Fibroblast of lung (primary cell): ENCODE results near the gene MSMB.

Source experiments
- EZH2 ChIP-seq: IDR thresholded peaks from 2 replicates; pipeline ENCODE4 v1.5.1; 2012; ENCODE audit warnings: low read length, control low read depth, mild to moderate bottlenecking; ENCODE audit errors: missing control alignments
- TF ChIP-seq, protein P1 (sequence below), 2 donors: IDR thresholded peaks in 1 of 2; conservative IDR thresholded peaks in 1 of 2; 1 replicate in 1 of 2; 2 replicates in 1 of 2; pipeline ENCODE4 v1.5.1; 2011 to 2012; ENCODE audit warnings: low read length in 2 of 2, control low read depth in 1 of 2, inconsistent platforms in 1 of 2, low read depth in 1 of 2, mild to moderate bottlenecking in 1 of 2

GRCh38 chr10:46091828-46092523, 45.9 kb upstream of the MSMB start:
- TF ChIP-seq, protein P1, sequence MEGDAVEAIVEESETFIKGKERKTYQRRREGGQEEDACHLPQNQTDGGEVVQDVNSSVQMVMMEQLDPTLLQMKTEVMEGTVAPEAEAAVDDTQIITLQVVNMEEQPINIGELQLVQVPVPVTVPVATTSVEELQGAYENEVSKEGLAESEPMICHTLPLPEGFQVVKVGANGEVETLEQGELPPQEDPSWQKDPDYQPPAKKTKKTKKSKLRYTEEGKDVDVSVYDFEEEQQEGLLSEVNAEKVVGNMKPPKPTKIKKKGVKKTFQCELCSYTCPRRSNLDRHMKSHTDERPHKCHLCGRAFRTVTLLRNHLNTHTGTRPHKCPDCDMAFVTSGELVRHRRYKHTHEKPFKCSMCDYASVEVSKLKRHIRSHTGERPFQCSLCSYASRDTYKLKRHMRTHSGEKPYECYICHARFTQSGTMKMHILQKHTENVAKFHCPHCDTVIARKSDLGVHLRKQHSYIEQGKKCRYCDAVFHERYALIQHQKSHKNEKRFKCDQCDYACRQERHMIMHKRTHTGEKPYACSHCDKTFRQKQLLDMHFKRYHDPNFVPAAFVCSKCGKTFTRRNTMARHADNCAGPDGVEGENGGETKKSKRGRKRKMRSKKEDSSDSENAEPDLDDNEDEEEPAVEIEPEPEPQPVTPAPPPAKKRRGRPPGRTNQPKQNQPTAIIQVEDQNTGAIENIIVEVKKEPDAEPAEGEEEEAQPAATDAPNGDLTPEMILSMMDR (conservative IDR thresholded peaks at IDR 0.05 in 1 of 2, IDR thresholded peaks at IDR 0.05 in 1 of 2; ENCODE audit: low read depth in 1 of 2, low read length in 2 of 2) = no peak
- no peak for TF ChIP-seq EZH2
